ENCODE results near the gene SOAT1.

The SOAT1 gene

DNA sequence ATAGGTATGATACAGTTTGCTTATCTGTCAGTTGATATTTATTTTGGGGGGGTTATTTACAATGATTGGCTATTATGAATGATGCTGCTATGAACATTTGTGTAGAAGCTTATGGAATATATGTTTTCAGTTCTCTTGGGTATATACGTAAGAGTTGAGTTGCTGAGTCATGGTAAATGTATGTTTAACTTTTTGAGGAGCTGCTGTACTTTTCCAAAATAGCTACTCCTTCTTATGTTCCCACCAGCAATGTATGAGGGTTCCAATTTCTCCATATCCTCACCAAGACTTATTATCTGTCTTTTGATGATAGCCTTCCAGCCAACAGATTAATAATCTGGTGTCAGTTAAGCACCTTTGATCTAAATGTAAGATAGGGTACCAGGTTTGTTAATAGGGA lies 11.9 kb downstream of the SOAT1 start:
- DNase-seq (ENCODE audit: low spot score) = no peak

DNA sequence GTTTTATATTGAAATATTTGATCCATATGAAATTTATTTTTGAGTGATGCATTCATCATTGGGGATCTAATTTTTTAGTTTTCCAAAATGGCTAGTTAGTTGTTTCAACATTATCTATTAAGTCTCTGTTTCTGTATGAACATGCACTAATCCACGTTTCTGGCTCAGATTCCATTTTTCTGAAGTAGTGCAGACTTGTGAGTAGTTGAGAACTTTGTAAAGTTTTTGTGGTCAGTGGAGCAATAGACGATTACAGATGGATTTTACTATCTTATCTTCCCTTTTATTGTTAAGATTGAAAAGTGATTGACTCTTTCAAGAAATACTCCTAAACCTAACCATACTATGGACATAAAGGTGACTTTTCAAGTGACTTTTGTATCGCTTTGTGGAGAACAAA lies 16.7 kb downstream of the SOAT1 start:
- DNase-seq (ENCODE audit: low spot score) = no peak

DNA sequence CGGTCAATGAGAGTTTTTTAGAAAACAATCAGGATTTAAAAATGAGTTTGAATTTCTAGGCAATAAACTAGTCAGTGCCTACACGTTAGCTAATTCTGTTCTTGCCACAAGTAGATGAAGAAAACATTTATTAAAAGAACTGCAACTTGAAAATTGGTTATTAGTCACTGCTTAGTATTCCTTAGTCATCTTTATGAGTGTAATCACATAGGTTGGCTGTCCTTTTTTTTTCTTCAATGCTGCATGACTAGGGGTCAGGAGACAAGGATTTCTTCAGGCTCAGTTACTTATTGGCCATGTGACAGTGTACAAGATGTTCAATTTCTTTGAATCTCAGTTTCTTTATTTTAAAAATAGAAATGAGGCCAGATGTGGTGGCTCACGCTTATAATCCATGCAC lies 17.1 kb downstream of the SOAT1 start:
- DNase-seq (ENCODE audit: low spot score) = no peak

DNA sequence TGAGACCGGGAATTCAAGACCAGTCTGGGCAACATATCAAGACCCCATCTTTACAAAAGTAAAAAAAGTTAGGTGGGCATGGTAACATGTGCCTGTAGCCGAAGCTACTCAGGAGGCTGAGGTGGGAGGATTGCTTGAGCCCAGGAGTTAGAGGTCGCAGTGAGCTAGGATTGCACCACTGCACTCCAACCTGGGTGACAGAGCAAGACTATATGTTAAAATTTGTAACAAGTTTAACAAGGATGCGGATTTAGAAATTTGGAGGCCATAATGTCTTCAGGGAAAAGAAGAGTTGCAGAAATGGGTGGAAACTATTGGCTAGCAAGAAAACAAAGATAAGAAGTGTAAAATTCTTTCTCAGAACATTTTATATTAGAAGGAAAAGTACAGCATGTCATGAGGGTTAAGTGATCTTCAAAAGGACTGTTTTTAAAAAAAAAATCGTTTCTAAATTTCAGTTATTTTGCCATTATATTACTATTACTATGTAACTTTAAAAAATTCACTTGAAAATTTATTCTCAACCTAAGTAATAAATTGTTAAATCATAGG lies 17.6 kb downstream of the SOAT1 start:
- DNase-seq (ENCODE audit: low spot score) = no peak

DNA sequence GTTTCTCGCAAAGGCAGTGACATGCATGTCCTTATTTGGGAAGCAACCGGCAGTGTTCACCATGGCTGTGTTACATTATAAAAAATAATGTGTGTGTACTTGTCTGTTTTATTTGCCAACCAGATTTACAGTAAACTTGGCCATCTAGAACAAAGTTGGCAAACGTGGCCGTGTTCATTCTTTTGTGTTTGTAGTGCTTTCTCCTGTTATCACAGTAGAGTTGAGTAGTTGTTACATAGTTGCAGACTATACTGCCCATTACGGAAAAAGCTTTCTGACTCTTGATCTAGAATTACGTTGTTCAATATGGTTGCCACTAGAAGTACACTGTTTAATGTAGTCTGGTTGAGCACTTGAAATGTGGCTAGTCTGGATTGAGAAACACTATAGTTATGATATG lies 19.4 kb downstream of the SOAT1 start:
- DNase-seq (ENCODE audit: low spot score) = no peak

DNA sequence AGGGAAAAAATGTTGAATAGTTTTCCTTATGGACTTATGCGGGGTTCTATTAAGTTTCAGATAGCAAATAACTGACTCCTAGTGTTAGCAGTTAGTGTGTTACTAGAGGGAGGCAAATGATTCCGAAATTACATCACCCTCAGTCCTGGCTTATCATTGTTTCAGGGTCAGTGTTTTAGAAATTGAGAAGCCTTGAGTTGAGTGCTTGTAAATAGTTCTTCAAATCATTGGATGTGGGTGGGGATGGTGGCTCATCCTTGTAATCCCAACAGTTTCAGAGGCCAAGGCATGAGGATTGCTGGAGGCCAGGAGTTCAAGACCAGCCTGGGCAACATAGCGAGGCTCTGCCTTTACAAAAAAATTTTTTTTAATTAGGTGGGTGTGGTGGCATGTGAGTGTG lies 21.3 kb downstream of the SOAT1 start:
- DNase-seq (ENCODE audit: low spot score) = no peak

DNA sequence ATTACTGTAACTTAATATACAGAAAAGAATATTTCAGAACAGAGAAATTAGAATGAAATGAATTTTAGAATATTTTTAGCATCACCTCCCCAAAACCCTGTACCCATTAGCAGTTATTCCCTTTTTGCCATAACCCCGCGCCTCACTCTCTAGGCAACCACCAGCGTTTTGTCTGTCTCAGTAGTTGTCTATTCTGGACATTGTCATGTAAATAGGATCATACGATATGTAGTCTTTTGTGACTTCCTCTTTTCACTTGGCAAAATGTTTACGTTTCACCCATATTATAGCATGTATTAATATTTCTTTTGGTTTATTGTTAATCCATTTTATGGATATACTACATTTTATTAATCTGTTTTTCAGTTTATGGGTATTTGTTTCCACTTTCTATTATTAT lies 24.9 kb downstream of the SOAT1 start:
- DNase-seq (ENCODE audit: low spot score) = no peak

DNA sequence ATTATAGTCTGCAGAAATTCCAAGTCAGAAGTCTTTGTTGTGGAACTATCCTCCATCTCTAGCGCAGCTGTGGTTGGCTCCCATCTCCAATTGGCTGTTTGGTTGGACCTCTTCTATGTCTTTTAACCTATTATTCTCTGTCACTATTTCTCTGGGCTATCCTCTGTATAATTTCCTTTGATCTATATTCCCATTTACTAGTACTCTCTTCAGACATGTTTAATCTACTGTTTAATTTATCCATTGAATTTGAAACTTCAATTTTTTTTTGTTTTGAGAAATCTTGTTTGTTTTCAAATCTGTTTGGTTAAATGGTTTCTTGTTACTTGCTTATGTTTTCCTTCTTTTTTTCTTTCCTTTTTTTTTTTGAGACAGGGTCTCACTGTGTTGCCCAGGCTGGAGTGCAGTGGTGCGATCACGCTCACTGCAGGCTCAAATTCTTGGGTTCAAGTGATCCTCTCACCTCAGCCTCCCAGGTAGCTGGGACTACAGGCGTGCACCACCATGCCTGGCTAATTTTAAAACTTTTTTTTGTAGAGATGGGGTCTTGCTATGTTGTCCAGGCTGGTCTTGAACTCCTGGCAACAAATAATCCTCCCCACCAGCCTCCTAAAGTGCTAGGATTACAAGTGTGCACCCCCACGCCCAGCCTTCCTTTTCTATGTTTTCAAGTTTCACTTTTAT lies 28.1 kb downstream of the SOAT1 start:
- DNase-seq (ENCODE audit: low spot score) = no peak

GRCh38 chr1:179322557-179322956 lies 29.0 kb downstream of the SOAT1 start:
- DNase-seq (ENCODE audit: low spot score) = no peak

DNA sequence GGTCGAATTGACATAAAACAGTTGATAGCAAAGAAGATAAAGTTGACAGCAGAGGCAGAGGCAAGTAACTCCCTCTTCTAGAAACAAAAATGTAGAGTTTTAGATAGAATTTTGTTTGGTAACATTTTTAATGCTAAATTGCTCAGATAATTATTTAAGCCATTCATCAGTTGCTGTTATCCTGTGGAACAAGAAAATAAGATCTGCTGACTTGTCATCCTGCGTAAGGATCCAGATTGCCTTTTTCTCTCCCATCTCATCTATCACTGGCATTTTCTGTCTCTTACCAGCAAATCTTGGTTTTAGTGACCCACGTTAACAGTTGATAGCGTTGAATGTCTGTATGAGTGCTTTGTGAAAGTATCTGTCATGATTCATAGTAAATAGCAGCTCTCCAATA lies 29.8 kb downstream of the SOAT1 start:
- no peak for DNase-seq (ENCODE audit: low spot score)

DNA sequence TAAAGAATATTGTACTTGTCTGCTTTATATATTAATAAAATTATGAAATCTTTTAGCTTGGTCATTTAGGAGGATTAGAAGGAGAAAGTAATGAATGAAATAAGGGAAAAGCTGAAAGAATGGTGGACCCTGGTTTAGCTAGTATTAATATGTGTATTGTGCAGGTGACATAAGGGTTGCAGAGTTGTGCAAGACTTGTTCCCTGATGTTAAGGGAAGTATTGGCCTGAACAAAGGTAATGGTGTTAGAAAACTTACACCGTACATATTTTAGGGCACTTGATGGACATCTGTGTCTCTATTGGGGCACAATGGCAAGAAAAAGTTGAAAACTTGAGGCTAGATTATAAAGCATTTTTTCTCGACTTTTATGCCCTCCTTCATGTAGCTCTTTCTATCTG lies 32.2 kb downstream of the SOAT1 start:
- DNase-seq (ENCODE audit: low spot score) = no peak

DNA sequence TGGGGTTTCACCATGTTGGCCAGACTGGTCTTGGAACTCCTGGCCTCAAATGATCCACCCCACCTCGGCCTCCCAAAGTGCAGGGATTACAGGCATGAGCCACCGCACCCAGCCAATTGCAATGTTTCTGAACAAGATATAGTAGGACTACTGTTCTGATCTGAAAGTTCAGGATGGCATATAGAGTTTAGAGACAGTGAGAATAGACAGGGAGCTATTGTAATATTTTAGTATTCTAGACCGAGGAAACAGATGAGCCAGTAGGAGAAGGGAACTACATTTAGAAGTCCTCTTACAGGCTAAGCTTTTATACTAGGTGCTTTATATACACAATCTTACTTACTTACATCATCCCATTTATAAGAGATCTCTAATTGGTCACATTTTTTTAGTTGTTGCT lies 33.1 kb downstream of the SOAT1 start:
- DNase-seq (ENCODE audit: low spot score) = no peak

DNA sequence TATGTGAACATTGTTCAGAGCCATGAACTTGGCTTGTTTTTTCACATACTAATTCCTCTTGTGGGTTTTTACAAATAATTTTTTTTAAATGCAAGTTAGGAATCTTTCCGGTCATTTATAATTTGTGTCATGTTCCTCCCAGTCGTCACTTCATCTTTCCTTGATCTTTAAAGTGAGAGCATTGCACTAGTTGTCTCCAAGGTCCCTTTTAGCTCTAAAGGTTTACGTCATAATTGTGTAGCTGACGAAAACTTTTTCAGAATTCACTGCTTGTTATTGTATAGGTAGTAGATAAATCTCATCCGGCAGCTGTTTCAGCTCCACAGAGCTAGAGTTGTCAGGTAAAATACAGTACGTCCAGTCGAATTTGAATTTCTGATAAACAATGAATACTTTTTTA lies 33.6 kb downstream of the SOAT1 start:
- DNase-seq (ENCODE audit: low spot score) = no peak

DNA sequence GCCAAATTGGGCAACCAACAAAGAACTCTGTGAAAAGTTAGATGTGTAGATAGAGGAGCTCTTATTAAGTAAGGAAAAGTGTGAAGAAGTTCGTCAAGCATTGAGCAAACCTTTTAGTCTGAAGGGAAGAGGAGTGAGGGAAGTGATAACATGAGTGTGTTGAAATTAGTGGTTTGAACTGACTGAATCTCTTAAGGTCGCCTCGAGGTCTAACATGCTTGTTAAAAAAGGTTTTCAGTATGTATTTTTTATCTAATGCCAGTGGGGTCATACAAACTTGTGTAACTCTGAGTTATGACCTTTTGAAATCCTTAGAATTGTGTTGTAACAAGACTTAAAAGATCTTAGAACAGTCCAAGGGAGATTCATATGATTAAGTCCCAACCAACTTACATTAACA lies 34.1 kb downstream of the SOAT1 start:
- DNase-seq (ENCODE audit: low spot score) = no peak

DNA sequence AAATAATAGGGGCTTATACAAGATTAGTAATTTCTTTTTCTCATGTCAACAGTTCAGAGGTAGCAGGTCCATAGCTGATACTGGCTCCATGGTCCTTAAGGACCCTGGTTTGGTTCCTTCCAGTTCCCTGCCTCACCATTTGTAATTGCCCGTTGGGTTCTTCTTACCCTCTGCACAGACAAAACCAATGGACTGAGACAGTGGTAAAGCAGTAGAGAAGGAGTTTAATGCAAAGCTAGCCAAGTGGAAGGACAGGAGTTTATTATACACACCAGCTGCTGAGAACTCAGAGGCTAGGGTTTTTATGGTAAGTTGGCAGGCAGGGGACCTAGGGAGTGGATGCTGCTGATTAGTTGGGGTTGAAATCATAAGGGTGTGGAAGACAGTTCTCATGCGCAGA lies 36.3 kb downstream of the SOAT1 start:
- no peak for DNase-seq (ENCODE audit: low spot score)

DNA sequence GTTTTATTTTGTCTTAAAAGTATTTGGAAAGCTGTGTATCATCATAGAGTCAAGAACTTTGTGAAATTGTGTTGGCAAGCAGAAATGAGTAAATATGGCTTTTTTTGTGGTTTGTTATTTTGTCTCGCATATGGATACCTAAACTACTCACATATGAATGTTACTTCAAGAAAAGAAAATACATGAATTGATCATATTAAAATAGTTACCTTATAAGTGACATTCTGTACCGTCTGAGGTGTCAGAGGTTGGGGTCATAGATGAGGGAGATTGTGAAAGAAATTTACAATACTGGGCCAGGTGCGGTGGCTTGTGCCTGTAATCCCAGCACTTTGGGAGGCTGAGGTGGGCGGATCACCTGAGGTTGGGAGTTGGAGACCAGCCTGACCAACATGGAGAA lies 40.8 kb downstream of the SOAT1 start:
- DNase-seq (ENCODE audit: low spot score) = no peak

DNA sequence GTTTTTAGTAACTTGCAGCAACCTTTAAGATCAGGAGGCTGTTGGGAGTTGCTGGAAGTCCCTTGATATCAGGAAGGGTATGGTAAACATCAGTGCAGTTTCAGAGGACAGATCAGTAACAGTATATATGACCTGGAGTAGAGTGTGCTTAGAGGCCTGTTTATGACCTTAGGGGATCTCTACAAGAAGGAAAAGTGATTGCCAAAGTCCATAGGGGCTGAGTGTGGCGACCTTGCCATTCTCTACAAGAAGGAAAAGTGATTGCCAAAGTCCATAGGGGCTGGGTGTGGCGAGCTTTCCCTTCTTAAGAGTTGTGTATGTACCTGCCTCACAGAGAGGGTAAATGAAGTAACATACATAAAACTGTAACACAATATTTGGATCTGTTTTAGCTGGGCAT lies 43.7 kb downstream of the SOAT1 start:
- DNase-seq (ENCODE audit: low spot score) = no peak

- no peak for DNase-seq (ENCODE audit: low spot score)
Measured at GRCh38 chr1:179337942-179338560, 44.5 kb downstream of the SOAT1 start.

- DNase-seq (ENCODE audit: low spot score) = no peak
Measured at GRCh38 chr1:179340918-179341317, 47.3 kb downstream of the SOAT1 start.

DNA sequence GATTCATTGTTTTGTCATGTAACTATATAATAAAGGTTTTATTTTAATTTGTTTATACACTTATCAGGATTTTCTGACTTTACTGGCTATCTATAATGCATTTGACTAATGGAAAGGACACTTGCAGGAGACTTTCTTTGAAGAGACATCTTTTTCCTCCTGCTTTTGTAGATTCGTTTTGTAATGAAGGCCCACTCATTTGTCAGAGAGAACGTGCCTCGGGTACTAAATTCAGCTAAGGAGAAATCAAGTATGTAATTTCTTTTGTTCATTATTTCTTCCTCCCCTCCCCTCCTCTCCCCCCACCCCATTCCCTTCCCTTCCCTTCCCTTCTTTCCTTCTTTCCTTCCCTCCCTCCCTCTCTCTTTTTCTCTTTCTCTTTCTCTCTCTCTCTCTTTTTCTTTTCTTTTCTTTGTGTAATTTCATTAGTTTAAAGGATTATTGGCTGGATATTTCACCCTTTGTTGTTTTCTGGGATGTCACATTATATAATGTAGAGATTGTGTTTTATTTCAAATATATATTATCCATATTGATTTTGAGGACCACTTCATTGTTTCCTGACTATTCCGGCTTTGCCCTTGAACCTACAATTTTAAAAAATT lies 48.4 kb downstream of the SOAT1 start:
- DNase-seq (ENCODE audit: low spot score) = no peak

- DNase-seq (ENCODE audit: low spot score) = no peak
Measured at GRCh38 chr1:179342740-179343404, 49.3 kb downstream of the SOAT1 start.

GRCh38 chr1:179351281-179351680 lies 57.7 kb downstream of the SOAT1 start:
- DNase-seq (ENCODE audit: low spot score) = no peak

GRCh38 chr1:179352236-179352635 lies 58.6 kb downstream of the SOAT1 start:
- no peak for DNase-seq (ENCODE audit: low spot score)

All from activated CD4-positive, alpha-beta T cell treated with anti-CD3 and anti-CD28 coated beads, Interleukin-2, Interleukin-4, amounts not matched to agents 100 ng/mL and 50 ng/mL, durations not matched to agents 16 hours and 8 hours (primary cell).